ENCODE results near the gene HGF. TPM values are rescaled to one million over a fixed set of nuclear protein-coding genes. Genes with fewer than 3 reads are reported as not detected.

Gene HGF
- total RNA-seq, 4 donors from 2014 or later, result 2.6 to 29.4 (median 10.1) TPM

DNA sequence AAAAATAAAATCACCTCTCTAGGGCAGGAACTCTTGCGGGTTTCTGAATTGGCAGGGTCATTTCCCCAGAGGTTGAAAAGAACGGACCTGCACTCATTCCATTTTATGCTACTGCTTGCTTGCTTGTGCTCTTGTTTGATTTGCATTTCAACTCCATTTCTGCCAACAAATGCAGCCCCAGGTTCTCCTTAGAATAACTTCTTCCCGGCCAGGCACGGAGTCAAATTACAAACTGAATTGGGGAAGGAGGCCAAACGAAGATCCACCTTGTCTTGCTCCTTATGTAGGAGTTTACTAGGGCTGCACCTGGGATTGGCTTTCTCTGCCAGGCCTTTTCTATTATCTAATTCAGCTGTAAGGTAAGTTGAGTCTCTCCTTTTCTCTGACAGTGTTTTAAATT is 79.6 kb downstream of the HGF start:
- H3K4me3 ChIP-seq, result no peak overlapping the region
- no peaks in the 10 kb centered on the region for H3K36me3 ChIP-seq
- no peaks in the 10 kb centered on the region for H3K9me3 ChIP-seq
- H3K27me3 ChIP-seq, result no peaks in the 10 kb centered on the region
- TF ChIP-seq CTCF (IDR thresholded peaks at IDR 0.05) (no peak), POLR2A (IDR thresholded peaks at IDR 0.05) (no peak)
- peak overlapping the region in 1 of 2 donors; percentile 37 for H3K27ac ChIP-seq
- intact Hi-C loops (cut with DNase I; ENCODE audit: low total_unique reads), result no loop called here
- DNase-seq, result peak in 1 of 2 donors; percentile 26
- H3K4me1 ChIP-seq, result peaks cover 0 to 5% of the 10 kb centered on the region in 2 donors

GRCh38 chr7:81688622-81689411 is 81.0 kb downstream of the HGF start:
- intact Hi-C loops (cut with DNase I; ENCODE audit: low total_unique reads), result no loop called here
- Histone ChIP-seq H3K27ac (no peak overlapping the region), H3K9me3 (no peaks in the 10 kb centered on the region), H3K36me3 (no peaks in the 10 kb centered on the region), H3K4me3 (no peak overlapping the region), H3K27me3 (no peaks in the 10 kb centered on the region), H3K4me1 (peaks cover 5 to 9% of the 10 kb centered on the region in 2 donors)
- TF ChIP-seq CTCF (IDR thresholded peaks at IDR 0.05) (no peak), POLR2A (IDR thresholded peaks at IDR 0.05) (no peak)
- DNase-seq, result no peak

DNA sequence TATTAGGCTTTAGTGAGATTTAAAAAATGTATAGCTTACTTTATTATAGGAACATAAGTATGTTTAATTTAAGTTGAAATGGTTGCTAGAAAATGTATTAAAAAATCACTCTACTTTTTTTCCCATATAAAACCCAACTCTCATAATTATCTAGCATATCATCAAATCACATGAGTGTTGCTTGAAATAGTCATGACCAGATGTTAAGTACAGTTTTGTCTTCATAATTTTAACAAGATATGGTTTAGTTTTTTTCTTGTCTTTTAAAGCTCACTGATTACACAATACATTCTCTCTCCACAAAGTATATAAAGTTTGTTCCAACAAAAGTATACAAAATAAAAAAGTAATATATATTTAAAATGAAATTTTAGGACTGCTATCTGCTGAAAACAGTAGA is 82.8 kb downstream of the HGF start:
- TF ChIP-seq POLR2A (IDR thresholded peaks at IDR 0.05) (no peak), CTCF (IDR thresholded peaks at IDR 0.05) (no peak)
- intact Hi-C loops (cut with DNase I; ENCODE audit: low total_unique reads), result no loop called here

GRCh38 chr7:81685270-81685868 is 84.5 kb downstream of the HGF start:
- no peak overlapping the region for H3K4me3 ChIP-seq
- H3K27me3 ChIP-seq, result no peaks in the 10 kb centered on the region
- H3K36me3 ChIP-seq, result no peaks in the 10 kb centered on the region
- peak overlapping the region; percentile 52 to 76 for H3K27ac ChIP-seq
- no peaks in the 10 kb centered on the region for H3K9me3 ChIP-seq
- TF ChIP-seq CTCF (IDR thresholded peaks at IDR 0.05) (no peak), POLR2A (IDR thresholded peaks at IDR 0.05) (no peak)
- peaks cover 0 to 17% of the 10 kb centered on the region in 2 donors for H3K4me1 ChIP-seq
- DNase-seq, result no peak
- intact Hi-C loops (cut with DNase I; ENCODE audit: low total_unique reads), result no loop called here

More for the DNA sequence above, 82.8 kb downstream of the HGF start:
- no peak overlapping the region for H3K27ac ChIP-seq
- H3K4me1 ChIP-seq, result peaks cover 5 to 17% of the 10 kb centered on the region in 2 donors
- H3K27me3 ChIP-seq, result no peaks in the 10 kb centered on the region
- H3K36me3 ChIP-seq, result no peaks in the 10 kb centered on the region
- H3K9me3 ChIP-seq, result no peaks in the 10 kb centered on the region
- no peak for DNase-seq
- H3K4me3 ChIP-seq, result no peak overlapping the region

All from uterus (tissue), 4 donors.